GM18873 (cell line): ENCODE results near the gene SFN.
A peak's percentile ranks its signal among the peaks of the same experiment; 100 is the strongest.
"Not testable (repeated sequence)": the region's sequence is repeated elsewhere in the genome, so short reads cannot be mapped to it uniquely, and the experiment has no call there.

Experiments used
- ATAC-seq: cut with Tn5 transposase; IDR thresholded peaks from one replicate; pipeline ENCODE4 v1.9.1; 2021; ENCODE audit warnings: mild to moderate bottlenecking, moderate library complexity, moderate number of reproducible peaks; ENCODE audit not compliant: unreplicated experiment, low FRiP score

Gene SFN

DNA sequence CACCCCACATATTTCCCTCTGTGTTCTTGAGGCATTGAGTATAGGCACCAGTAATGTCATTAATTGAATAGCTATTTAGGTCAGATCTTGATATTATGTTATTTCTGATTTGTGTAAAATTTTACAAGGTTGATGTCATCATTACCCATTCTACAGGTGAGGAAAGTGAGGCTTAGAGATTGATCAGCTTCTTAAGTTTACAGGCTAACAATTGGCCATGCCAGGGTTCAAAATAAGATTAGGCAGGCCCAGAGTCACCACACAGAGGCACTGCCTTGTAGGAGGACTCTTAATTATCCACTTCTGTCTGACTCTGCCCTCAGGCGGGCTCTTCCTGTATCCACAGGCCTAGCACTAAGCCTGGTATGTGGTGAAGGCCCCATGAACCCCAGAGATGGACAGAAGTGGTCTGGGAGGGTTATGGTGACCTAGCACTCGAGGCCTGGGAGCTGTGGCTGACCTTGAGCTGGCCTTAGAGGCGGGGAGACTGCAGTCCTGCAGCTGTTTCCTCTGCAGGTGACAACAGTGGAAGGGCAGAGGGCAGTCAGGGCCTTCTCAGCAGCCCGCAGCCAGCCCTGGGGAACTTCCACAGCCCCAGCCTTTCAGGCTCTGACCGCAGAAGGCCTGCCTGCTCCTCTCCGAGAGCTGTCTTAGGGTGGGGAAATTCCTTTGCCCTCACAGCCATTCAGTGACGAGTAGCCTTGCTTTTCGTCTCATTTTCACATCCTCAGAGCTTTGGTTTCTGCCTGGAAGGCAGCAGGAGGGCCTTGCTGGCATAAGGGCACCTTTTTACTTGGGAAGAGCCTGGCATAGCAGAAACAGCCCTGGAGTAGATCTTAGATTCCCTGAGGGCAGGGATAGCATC, 24.2 kb upstream of the SFN start:
- ATAC-seq, result peak; percentile 88

DNA sequence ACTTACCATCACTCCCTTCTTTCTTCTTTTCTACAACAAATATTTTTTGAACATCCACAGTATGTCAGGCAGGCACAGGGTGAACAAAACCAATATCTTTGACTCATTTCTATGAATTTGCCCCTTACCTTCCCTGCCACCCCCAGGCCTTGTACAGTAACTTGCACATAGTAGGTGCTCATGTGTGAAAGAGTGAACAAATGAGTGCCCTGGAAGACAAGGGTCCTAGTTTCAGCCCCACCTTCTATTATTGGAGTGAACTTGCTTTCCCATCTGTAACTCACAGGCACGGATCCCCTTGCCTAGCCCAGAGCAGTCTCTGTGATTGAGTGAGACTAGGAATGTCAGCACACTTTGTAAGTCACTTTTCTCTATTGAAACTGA, 23.6 kb upstream of the SFN start:
- no peak for ATAC-seq

DNA sequence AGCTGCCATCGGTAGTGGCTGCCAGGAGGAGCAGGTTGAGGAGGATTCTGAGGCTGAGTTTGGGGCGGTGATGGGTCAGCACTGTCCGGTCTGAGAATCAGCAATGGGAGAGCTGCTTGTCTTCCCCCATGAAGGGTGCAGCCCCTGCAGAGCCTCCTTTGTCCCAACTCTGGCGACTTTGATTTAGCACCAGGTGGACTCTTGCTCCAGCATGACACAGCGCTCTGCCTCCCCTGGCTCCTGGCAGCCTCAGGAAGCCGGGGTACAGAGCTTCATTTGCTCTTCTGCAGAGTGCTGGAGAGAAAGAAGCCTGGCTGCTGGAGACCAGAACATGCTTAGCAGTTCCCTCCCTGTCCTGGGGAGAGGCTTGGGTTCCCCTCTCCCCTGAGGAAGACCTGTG, 23.2 kb upstream of the SFN start:
- no peak for ATAC-seq

DNA sequence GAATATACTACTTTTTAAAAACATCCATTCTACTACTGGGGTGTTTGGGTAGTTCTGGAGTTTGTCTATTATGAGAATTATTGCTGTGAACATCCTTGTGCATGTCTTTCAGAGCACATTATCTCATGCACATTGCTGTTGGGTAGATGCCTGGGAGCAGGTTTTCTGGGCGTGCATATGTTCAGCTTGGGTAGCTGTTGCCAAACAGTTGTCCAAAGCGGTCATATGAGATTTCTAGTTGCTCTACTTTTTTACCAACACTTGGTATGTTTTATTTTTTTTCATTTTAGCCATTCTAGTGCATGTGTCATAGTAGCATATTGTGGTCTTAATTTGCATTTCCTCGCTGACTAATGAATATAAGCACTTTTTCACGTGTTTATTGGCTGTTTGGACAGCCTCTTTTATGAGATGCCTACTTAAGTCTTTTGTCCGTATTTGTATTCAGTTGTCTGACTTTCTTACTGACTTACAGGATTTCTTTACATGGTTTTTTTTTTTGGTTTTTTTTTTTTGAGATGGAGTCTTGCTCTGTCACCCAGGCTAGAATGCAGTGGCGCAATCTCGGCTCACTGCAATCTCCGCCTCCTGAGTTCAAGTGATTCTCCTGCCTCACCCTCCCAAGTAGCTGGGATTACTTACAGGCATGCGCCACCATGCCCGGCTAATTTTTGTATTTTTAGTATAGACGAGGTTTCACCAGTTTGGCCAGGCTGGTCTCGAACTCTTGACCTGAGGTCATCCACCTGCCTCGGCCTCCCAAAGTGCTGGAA, 18.3 kb upstream of the SFN start:
- ATAC-seq, result no peak

DNA sequence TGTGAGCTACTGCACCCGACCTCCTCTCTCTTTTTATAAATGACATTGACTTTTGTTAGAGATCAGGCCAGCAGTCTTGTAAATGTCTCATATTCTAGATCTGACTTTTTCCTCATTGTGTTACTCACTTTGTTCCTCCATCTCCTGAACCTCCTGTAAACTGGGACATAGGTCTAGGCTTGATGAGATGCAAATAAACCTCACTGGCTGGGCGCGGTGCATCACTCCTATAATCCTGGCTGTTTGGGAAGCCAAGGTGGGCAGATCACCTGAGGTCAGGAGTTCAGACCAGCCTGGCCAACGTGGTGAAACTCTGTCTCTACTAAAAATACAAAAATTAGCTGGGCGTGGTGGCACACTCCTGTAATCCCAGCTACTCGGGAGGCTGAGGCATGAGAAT, 15.1 kb upstream of the SFN start:
- ATAC-seq, result not testable (repeated sequence)

DNA sequence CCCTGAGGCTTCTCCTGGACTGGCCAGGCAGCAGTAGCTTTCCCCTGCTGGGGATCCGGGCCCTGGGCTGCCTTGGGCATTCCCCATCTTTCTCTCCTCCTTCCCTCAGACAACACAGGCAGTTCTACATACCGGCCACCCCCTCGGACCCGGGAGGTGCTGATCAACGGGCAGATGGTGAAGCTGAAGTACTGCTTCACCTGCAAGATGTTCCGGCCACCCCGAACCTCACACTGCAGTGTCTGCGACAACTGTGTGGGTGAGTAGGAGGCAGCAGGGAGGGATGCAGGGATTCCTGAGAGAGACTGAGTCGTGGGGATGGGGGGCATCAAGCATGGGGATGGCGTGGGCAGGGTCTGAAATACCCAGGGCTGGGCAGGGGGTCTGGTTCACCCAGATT, 14.4 kb upstream of the SFN start:
- no peak for ATAC-seq

DNA sequence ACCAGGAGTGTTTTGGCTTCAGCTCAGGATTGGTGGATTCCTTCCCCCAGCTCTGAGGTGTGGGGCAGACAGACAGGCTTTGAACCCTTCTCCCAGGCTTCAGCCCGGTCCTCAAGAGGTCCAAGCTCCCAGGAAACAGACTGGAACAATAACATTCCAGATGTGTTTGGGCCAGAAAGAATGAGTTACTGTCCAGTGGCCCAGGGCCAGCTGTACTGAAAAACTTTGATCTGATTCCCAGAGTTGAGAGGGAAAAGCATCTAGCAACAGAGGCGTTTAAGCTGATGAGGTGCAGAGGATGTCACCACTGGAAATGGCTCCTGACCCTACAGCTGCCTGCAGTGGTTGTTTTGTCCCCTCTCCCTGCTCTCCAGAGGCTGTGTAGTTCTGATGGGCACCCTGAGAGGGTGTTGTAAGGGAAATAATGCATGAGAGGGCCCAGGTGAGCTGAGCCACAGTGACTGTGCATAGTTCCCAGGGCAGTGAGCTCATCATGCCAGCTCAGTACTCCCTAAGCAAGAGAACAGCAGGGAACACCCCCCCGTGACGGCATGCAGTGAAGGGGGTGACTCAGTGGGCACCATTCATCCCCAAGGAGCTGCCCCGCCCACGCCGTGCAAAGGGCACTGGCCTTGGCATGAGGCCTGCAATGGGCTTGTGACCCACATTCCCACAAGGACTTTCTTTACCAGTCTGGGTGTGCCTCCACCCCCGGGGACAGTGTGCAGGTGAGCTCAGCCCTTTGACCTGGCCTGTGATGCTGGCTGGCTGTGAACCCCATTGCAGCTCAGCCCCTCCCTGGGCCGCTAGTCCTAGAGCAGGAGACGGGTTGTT, 13.8 kb upstream of the SFN start:
- no peak for ATAC-seq

DNA sequence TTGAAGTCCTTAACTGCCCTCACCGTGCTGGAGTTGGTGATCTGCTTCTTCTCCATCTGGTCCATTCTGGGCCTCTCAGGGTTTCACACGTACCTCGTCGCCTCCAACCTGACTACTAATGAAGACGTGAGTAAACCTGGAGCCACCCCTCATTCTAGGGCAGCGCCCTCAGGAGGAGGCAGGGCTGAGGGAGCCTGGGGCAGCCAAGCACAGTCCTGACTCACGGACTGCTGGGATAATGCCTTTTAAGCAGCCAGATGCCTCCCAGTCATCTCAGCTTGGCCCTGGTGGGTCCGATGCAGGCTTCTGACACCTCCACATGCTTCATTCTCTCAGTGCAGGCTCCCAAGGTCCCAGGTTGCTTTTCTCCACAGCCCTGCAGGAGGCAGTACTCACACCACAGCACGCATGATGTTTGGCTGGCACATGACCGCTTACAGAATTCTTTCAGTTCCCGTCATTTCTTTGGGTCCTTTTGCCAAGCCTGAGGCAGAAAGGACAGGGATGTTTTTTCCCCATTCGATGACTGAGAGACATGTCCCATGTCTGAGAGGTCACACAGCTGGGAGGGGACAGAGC, 11.8 kb upstream of the SFN start:
- no peak for ATAC-seq

DNA sequence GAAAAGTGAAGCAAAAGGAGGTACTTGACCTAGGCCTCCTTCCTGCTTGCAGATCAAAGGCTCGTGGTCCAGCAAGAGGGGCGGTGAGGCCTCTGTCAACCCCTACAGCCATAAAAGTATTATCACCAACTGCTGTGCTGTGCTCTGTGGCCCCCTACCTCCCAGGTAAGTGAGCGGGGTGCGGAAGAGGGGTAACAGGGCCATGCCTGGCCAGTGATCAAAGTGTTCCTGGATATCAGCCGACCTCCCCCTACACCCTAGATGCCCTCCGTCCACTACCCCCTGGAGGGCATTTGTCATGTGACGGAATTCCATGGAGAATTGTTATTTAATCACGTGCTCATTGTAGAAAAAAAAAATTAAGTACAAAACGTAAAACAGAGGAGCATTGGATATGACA, 10.2 kb upstream of the SFN start:
- ATAC-seq, result no peak

DNA sequence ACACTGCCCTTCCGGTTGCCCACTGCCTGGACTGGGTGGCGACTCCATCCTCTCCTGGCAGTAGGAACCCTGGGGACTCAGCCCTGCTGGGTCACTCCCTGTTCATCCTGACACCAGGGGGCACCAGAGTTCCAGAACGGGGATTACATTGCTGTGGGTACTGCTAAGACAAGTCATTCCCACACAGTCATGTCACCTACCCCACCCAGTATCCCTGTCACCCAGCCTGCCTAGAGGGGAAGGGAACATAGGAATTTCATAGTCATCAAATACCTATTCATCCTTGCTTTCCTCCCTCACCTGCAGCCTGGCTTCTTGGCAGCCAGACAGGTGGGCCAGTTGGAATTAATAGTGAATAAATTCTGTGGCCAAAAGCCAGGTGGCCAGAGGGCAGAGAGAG, 9.8 kb upstream of the SFN start:
- no peak for ATAC-seq

DNA sequence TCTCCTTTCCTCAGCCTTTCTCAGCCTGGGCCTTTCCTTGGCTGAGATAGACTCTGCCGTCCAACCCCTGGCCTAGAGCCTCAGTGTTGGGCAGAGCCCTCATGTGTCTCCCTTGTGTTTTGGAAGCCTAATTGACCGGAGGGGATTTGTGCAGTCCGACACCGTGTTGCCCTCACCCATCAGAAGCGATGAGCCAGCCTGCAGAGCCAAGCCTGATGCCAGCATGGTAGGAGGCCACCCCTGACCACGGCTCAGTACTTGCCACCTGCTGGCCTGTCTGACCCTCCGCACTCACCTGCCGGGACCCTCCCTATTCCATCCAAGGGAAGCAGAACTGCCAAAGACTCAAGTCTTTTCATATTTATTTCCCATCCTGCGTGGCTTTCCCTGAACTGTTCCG, 9.3 kb upstream of the SFN start:
- no peak for ATAC-seq

DNA sequence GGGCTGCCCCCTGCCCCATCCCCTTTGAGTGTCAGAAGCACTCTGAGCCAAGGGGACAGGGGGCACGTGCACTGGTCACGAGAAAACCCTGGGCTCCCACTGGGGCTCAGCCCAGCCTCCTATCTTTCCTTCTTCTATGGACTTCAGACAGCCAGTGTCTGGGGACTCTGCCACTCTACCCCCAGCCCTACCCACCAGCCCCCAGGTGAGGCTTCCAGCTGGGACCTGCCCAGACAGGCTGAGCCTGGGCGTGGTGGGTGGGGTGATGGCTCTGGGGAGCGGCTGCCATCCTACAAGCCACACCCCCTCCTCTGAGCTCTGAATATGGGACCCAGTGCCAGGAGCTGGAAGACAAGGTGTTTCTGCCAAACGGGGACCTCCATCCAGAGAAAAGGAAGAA, 8.0 kb upstream of the SFN start:
- no peak for ATAC-seq

DNA sequence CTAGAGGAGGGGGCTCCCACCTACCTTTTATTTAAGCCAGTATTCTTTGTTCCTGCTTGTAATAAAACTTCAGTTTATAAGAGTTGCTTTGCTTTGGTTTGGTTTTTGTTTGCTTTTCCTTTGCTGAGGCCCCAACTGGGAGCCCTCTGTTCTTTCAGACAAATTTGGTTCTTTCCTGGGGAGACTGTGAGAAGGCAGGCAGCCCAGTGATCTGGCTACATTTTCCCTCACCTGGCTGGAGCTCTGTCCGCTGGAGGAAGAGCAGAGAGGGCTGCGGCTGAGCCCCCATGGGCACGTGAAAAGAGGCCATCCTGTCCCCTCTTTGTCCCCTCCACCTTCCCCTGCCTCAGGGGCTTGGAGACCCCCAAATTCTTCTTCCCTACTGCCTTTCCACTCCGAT, 7.3 kb upstream of the SFN start:
- ATAC-seq, result no peak

DNA sequence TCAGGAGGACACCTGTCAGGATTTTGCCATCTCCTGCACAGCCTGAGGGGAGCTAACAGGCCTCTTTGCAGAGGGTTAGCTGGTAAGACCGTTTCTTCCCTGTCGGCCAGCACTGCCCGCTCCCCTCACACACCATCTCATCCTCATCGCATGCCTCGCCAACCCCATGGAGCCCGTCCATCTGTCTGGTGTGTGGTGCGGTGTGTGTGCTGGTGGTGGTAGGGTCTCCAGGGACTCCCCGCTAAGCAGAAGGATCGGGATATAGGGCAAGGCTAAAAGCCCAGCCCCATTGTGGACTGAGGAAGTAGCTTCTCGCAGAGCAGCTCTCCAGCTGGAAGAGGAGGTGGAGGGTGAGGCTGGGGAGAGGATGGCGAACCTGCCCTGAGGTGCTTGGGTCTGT, 6.8 kb upstream of the SFN start:
- ATAC-seq, result no peak

DNA sequence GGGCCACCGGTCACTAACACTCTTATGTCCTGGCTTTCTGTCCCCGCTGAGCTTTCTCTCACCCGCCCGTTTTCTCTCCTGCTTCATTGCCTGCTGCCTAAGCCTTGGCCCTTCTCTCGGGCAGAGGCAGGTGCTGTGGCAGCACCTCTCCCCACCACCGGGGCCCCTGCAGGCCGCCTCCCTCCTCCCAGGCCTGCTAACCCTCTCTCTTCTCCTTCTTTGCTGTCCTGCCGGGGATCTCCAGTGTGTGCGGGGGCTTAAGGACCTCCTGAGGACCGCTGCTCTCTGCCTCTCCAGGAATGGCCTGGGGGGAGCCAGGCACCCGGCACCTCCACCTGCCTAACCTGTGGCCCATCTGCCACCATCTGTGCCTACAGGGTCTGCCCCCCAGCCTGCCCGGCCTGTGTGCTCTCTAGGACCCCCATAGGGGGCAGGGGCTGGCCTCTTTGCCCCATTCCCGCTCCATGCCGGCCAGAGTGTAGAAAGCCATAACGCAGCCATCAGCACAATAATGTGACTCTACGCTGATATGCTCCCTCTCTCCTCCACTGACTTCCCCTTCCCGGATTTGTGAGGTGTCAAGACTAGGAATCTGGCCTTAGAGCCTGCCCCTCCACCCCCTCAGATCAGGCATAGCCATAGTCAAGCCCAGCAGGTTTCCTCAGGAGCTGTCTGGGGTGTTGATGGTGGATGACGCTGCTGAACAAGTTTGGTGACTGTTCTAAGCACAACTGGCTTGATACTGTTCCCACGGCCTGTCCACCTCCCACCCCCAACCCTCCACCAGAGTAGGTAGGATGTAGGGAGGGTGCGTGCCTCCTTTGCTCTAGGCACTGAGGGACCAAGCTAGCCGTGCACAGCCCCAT, 6.1 kb upstream of the SFN start:
- no peak for ATAC-seq

DNA sequence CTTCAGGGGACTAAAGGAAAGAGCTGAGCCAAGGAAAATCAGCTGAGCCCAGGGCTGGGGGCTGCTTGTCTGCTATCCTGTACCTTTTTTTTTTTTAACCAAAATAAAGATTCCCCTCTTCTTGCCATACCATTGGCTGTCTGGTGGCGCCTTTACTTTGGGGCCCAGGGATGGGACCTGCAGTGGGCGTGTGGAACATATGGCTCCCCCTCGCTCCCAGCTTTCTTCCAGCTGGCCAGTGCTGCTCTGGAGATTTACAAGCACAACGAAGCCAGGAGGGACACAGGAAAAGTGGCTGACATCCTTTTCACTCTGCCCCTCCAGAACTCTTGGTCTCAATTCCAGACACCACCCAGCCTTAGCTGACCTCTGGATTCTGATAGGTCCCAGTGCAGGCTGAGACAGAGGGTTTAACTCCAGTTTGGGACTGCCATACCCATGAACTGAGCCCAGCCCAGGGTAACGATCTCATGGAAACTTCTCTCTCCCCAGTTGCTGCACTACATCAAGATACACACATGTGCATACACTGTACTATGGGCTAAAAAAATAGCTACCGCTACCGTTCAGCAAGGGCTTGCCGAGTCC, 5.4 kb upstream of the SFN start:
- ATAC-seq, result no peak

DNA sequence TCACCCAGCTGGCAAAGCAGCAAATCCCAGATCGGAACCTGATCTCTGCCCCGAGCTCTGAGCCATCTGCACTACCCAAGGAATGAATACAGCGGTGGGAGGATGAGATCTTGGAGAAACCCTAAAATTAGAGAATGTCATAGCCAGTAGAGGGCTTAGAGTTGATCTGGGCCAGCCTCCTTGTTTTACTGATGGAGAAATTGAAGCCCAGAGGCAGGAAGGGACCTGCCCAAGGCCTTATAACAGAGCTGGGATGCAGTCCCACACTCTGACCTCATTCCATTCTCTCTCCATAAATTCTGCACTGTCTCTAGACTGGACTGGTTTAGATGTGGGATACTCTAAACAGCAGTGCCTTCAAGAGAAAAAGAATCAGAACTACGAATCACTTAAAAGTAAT, 4.8 kb upstream of the SFN start:
- no peak for ATAC-seq

DNA sequence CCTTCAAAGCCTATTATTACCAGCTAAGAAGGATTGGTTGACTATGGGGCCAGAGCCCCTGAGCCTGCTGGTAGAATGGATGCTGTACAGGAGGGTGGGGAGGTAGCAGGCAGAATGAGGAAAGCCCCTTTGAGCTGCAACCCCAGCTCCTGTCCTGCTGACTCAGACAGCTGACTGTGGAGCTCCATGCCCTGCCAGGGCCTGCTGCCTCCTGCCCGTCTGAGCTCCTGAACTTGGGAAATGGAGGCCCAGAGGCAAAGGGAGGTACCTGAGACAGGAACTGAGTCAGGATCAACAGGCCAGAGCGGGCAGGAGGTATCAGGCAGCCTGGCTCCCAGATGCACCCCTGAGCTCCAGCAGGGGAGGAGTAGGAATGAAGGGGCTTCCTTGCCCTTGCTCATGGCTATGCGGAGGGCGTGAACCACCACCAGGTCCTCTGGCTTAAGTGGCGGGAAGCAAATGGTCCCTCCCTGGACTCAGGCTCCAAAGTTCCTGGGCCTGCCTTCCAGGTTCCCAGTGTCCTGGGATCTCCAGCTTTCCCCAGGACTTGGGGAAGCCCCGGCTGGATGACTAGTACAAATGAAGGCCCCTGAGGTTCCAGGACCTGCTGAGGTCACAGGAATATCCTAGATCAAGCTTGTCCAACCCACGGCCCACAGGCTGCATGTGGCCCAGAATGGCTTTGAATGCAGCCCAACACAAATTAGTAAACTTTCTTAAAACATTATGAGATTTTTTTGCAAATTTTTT, 3.9 kb upstream of the SFN start:
- no peak for ATAC-seq

DNA sequence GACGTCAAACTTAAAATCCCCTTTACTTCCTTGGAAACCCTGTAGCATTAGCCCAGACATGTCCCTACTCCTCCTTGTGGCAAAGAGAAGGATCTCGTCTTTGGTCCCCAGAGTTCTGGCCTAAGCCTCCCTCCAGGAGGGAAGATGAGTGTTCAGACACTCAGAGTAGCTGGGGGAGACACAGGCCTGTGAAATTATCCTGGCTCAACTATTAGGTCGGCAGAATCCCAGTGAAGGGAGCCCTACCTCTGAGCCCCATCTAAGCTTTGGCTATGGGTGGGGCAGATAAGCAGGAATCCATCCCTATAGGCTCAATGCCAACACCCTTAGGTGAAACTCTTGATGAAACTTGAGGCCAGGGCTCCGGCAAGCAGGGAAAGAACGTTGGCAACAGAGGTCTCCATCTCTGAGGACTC, 1.7 kb upstream of the SFN start:
- no peak for ATAC-seq
